ENCODE results near the gene SNX3.

Gene SNX3

DNA sequence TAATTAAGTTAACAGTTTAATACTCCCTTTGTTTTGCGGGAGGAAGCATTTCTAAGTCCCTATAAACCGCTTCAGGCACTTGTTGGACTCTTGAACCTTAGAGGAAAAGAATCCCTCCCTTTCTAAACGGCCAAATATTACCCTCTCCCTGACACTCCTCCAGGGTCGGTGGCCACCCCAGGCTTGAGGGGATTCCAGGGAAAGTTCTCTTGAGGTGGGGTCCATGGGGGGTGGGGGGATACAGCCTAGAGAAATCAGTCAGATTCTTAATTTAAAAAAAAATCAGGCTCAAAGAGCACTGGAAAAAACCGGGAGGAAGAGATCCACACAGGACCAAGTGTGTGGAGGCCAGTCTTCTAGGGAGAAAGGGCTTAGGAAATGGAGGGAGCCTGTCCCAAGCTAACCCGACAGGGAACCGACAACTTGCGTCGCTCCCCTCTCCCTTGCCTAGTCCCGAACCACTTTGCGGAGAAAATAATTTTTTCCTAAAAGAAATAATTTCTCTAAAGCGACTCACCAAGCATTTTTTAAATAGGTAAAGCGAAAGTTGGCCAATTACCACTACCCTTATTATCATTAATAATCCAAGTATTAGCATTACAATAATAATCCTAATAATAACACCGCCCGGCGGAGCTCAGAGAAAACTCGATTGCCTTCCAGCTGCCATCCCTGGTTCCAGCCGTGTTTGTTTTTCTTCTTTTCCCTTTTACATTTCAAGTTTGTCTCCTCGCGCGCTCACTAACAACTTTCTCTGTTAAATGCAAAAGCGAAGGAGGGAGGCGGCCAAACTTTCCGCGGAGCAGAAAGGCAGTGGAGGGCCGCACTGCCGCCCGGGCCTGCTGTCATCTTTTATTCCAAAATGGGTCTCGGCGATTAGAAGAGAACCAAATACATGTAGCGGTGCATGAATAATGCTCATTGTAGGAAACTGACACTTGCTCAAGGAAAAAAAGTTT is 90.2 kb downstream of the SNX3 start:
- Histone ChIP-seq H3K4me3 (ENCODE audit: insufficient read length, low read depth) (no peak overlapping the region), H3K36me3 (ENCODE audit: insufficient read depth, insufficient read length, low read length) (no peaks in the 10 kb centered on the region), H3K27me3 (ENCODE audit: insufficient read depth, insufficient read length) (peaks cover 100% of the 10 kb centered on the region), H3K4me1 (ENCODE audit: insufficient read depth, insufficient read length) (peaks cover 7% of the 10 kb centered on the region), H3K9ac (ENCODE audit: insufficient read length, low read depth) (no peak overlapping the region), H3K9me3 (ENCODE audit: insufficient read depth, low read length) (no peaks in the 10 kb centered on the region)
- TF ChIP-seq ZNF274 (IDR thresholded peaks at IDR 0.05; ENCODE audit: low read depth, low read length): no peak
- no peak for TF ChIP-seq SUZ12 (IDR thresholded peaks at IDR 0.05; ENCODE audit: extremely low read depth, insufficient read depth, insufficient read length)
- no peak for TF ChIP-seq YY1 (IDR thresholded peaks at IDR 0.05; ENCODE audit: insufficient read depth, insufficient read length)
- no peak for DNase-seq (ENCODE audit: low read depth, low spot score)

DNA sequence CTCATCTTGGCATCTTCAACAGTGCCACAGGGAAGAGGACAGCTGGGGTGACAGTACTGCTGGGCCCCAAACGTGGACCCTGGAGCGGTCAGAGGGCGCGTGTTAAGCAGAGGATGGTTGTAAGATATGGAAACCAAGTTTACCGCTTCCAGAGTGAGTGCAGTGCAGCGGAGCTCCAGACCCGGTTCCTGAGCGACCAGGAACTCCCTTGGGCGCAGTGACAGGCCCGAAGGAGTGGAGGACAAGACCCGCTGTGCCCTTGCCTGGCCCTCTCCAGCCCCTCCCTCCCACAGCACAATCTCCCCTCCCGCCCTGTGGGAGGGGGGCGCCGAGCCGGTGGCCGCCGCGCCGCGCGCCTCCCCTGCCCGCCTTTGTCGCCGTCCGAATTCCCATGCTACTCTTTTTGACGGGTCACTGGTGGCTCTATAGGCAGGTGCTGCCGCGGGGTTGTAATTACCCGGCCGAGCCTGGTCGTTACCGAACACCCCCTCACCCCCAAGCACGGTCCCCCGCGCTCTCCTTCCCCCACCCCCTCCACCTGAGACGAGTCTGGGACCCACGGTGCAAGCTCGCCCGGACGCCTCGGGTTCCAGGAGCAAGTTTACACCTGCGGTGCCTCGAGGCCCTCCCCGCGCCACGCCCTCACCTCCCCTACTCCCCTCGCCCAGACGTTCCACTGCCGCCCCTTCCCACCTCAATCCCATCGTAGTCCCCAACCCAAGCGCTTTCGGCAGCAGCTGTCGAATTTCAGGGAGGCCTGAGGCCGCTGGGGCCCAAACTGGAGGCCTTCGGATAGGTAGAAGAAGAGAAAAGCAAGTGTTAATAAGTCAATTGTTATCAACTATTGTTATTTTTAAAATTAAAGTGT is 91.1 kb downstream of the SNX3 start:
- H3K4me3 ChIP-seq (ENCODE audit: insufficient read length, low read depth): no peak overlapping the region
- DNase-seq (ENCODE audit: low read depth, low spot score): no peak
- peaks cover 5% of the 10 kb centered on the region for H3K4me1 ChIP-seq (ENCODE audit: insufficient read depth, insufficient read length)
- peaks cover 100% of the 10 kb centered on the region for H3K27me3 ChIP-seq (ENCODE audit: insufficient read depth, insufficient read length)
- no peak overlapping the region for H3K9ac ChIP-seq (ENCODE audit: insufficient read length, low read depth)
- no peaks in the 10 kb centered on the region for H3K9me3 ChIP-seq (ENCODE audit: insufficient read depth, low read length)
- no peaks in the 10 kb centered on the region for H3K36me3 ChIP-seq (ENCODE audit: insufficient read depth, insufficient read length, low read length)
- TF ChIP-seq YY1 (IDR thresholded peaks at IDR 0.05; ENCODE audit: insufficient read depth, insufficient read length) (no peak), SUZ12 (IDR thresholded peaks at IDR 0.05; ENCODE audit: extremely low read depth, insufficient read depth, insufficient read length) (peak; percentile 48), ZNF274 (IDR thresholded peaks at IDR 0.05; ENCODE audit: low read depth, low read length) (no peak)

DNA sequence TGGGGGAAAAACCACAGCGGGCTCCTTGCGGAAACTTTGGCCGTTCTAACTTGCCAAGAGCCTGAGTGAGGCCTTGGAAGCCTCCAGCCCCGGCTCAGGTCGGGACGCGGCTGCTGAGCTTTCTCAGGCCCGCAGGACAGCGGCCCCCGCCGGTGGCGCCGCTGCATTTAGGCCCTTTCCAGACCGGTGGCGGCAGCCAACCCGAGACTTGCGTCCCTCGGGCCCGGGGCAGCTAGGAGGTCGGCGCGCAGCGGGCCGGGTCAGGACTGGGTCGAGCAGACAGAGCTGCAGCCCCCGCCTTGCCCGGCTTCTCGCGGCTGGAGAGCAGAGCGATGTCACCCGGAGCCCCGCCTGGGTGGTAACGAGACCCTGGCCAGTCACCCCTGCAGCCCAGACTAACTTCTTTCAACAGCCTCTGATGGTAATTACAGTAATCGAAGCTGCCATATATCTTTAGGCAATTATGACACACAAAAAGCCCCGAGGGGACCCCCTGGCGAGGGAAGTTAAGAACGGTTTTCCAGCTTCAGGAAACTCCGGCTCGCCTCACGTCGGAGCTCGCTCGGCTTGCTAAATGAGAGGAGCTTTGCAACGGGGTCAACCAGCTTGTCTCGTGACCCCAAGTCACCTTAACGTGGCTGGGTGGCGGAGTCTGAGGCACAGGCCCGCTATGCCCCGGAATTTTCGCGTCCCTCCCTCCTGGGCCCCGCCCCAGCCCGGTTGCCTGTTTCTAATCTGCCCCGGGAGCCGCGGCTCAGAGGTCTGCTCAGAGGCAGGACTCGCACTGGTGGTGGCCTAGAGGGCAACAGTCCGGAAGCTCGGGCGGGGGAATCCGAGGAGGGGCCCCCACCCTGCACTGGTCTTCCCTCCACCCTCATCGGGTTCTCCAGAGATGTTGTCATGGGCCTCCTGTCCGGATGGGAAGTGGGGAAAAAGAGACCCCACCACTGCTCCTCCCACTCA is 92.1 kb downstream of the SNX3 start:
- Histone ChIP-seq H3K4me1 (ENCODE audit: insufficient read depth, insufficient read length) (peaks cover 7% of the 10 kb centered on the region), H3K27me3 (ENCODE audit: insufficient read depth, insufficient read length) (peaks cover 100% of the 10 kb centered on the region), H3K36me3 (ENCODE audit: insufficient read depth, insufficient read length, low read length) (no peaks in the 10 kb centered on the region), H3K4me3 (ENCODE audit: insufficient read length, low read depth) (peak overlapping the region; percentile 18), H3K9me3 (ENCODE audit: insufficient read depth, low read length) (no peaks in the 10 kb centered on the region), H3K9ac (ENCODE audit: insufficient read length, low read depth) (no peak overlapping the region)
- no peak for DNase-seq (ENCODE audit: low read depth, low spot score)
- TF ChIP-seq SUZ12 (IDR thresholded peaks at IDR 0.05; ENCODE audit: extremely low read depth, insufficient read depth, insufficient read length): peak; percentile 78
- no peak for TF ChIP-seq YY1 (IDR thresholded peaks at IDR 0.05; ENCODE audit: insufficient read depth, insufficient read length)

DNA sequence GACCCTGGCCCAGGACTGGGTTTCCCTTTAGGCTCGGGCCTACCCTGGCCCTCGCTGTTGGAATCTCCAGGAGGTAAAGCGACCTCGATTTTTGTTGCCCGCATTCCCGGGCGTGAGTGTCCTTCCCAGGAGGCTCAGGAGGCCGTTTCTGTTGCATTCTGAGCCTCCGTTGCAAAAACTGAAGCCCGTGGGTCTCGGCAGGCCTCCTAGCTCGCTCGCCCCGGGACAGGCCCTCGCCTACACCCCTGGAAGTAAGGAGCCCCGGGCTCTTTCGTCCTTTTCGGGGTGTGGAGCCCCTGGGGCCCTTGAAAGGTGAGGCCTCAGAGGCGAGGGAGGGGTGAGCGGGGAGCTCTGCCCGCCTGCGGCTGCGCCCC is 92.8 kb downstream of the SNX3 start:
- peak overlapping the region; percentile 18 for H3K4me3 ChIP-seq (ENCODE audit: insufficient read length, low read depth)

DNA sequence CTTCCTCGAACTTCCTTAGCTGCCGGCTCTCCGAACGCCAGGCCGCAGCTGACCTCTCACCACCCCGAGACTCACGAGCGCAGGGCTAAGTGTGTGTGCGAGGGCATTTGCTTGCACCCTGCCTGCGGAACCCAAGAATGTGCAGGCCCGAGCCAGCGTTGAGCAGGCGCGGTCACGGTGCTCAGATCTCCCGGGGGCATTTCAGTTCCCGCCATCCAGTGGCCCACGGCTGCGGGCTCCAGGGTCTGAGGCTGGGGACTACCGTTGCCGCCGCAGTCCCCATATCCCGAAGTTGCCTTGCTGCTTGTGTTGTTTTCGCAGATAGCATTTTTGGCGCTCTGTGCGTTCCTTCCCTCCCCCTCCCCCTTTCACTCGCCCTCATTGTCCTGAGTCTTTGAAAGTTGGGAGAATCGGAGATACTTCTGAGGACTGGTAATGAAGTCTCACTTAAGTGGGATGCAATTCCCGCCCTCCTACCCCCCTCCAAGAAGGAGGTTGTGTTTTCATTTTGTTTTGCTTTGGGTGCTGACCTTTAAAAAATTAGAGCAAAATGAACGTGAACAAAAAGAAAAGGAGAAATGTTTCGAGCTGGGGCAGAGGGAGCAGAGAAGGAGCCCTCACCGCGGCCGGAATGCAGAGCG is 93.3 kb downstream of the SNX3 start:
- DNase-seq (ENCODE audit: low read depth, low spot score): no peak
- TF ChIP-seq ZNF274 (IDR thresholded peaks at IDR 0.05; ENCODE audit: low read depth, low read length): no peak
- TF ChIP-seq YY1 (IDR thresholded peaks at IDR 0.05; ENCODE audit: insufficient read depth, insufficient read length): no peak
- no peak for TF ChIP-seq SUZ12 (IDR thresholded peaks at IDR 0.05; ENCODE audit: extremely low read depth, insufficient read depth, insufficient read length)
- Histone ChIP-seq H3K36me3 (ENCODE audit: insufficient read depth, insufficient read length, low read length) (no peaks in the 10 kb centered on the region), H3K4me1 (ENCODE audit: insufficient read depth, insufficient read length) (peaks cover 8% of the 10 kb centered on the region), H3K4me3 (ENCODE audit: insufficient read length, low read depth) (peak overlapping the region; percentile 8), H3K9ac (ENCODE audit: insufficient read length, low read depth) (peak overlapping the region; percentile 3), H3K9me3 (ENCODE audit: insufficient read depth, low read length) (no peaks in the 10 kb centered on the region), H3K27me3 (ENCODE audit: insufficient read depth, insufficient read length) (peaks cover 100% of the 10 kb centered on the region)

More for the DNA sequence above, 92.8 kb downstream of the SNX3 start:
- Histone ChIP-seq H3K9me3 (ENCODE audit: insufficient read depth, low read length) (no peaks in the 10 kb centered on the region), H3K27me3 (ENCODE audit: insufficient read depth, insufficient read length) (peaks cover 100% of the 10 kb centered on the region), H3K9ac (ENCODE audit: insufficient read length, low read depth) (peak overlapping the region; percentile 3), H3K4me1 (ENCODE audit: insufficient read depth, insufficient read length) (peaks cover 8% of the 10 kb centered on the region), H3K36me3 (ENCODE audit: insufficient read depth, insufficient read length, low read length) (no peaks in the 10 kb centered on the region)
- DNase-seq (ENCODE audit: low read depth, low spot score): no peak
- no peak for TF ChIP-seq SUZ12 (IDR thresholded peaks at IDR 0.05; ENCODE audit: extremely low read depth, insufficient read depth, insufficient read length)
- TF ChIP-seq ZNF274 (IDR thresholded peaks at IDR 0.05; ENCODE audit: low read depth, low read length): no peak
- TF ChIP-seq YY1 (IDR thresholded peaks at IDR 0.05; ENCODE audit: insufficient read depth, insufficient read length): no peak
